Heart left ventricle (tissue), 16 donors: ENCODE measurements around the gene PRKCA. TPM values are rescaled to one million over a fixed set of nuclear protein-coding genes. Genes with fewer than 3 reads are reported as not detected.

ENCODE experiments used
- ATAC-seq, 4 donors: fragments of 200-7000 bp; cut with Tn5 transposase; one replicate each; pipeline ENCODE4 v1.9.1; 2020 to 2022; ENCODE audit warnings: moderate library complexity in 4 of 4, mild to moderate bottlenecking in 3 of 4, moderate number of reproducible peaks in 1 of 4
- DNase-seq, 5 donors: peaks; one replicate each; pipeline ENCODE4 v3.0.0-alpha.2; 2020
- H3K27ac ChIP-seq, 12 donors: fragments of 200-600 bp; sonication (generic) in 4 of 12; one replicate each; pipeline versions ENCODE4 v1.5.0 to v1.8.0; 2016 to 2022; ENCODE audit warnings: mild to moderate bottlenecking in 2 of 12
- H3K27me3 ChIP-seq, 9 donors: fragments of 200-600 bp; sonication (generic) in 2 of 9; one replicate each; pipeline versions ENCODE4 v1.5.1 to v1.8.0; 2016 to 2022; ENCODE audit warnings: mild to moderate bottlenecking in 3 of 9
- H3K36me3 ChIP-seq, 9 donors: fragments of 200-600 bp; sonication (generic) in 2 of 9; one replicate each; pipeline versions ENCODE4 v1.5.0 to v1.8.0; 2018 to 2022; ENCODE audit warnings: mild to moderate bottlenecking in 2 of 9
- H3K4me1 ChIP-seq, 12 donors: fragments of 200-600 bp; sonication (generic) in 4 of 12; one replicate each; pipeline versions ENCODE4 v1.5.0 to v1.8.0; 2016 to 2022; ENCODE audit warnings: mild to moderate bottlenecking in 3 of 12
- H3K4me3 ChIP-seq, 12 donors: fragments of 200-600 bp; sonication (generic) in 4 of 12; one replicate each; pipeline versions ENCODE4 v1.5.0 to v1.8.0; 2017 to 2022; ENCODE audit warnings: mild to moderate bottlenecking in 9 of 12, moderate library complexity in 4 of 12
- H3K9me3 ChIP-seq, 12 donors: fragments of 200-600 bp; sonication (generic) in 4 of 12; one replicate each; pipeline versions ENCODE4 v1.5.0 to v1.8.0; 2016 to 2022; ENCODE audit warnings: mild to moderate bottlenecking in 1 of 12
- POLR2A ChIP-seq, 2 donors: fragments of 450-650 bp; IDR thresholded peaks; one replicate each; pipeline ENCODE4 v1.6.1; 2017; ENCODE audit warnings: antibody characterized with exemption in 2 of 2, mild to moderate bottlenecking in 2 of 2, moderate library complexity in 2 of 2
- WGBS, 4 donors: extraction: QIAGEN DNeasy Blood & Tissue Kit in 2 of 4; methylation state at CpG; one replicate each; pipeline versions ENCODE4 v1.1.5 to v1.1.7; 2013 to 2018; 5-methylcytosine and 5-hydroxymethylcytosine counted together
- intact Hi-C, 10 donors: fragments of 100-400 bp; cut with DNase I; formaldehyde crosslinking; loops; one replicate each; pipeline versions ENCODE4 v1.11.1 to v1.14.2; 2022
- polyA plus RNA-seq, 2 donors: library from polyadenylated mRNA; stranded (reverse); fragments of 200-250 nt; gene quantifications; one replicate each; pipeline ENCODE4 v1.2.3, GENCODE V29; 2013
- total RNA-seq, 9 donors: library from RNA; depleted of rRNA in 2 of 9; stranded (reverse); fragments of >200 nt in 2 of 9; fragmentation: NEBNext Ultra II Directional in 3 of 9; extraction: Animal tissue kit (Norgen Biotek cat#: 25700) in 3 of 9; gene quantifications; one replicate each; pipeline versions ENCODE4 v1.1.0 to v1.2.4, GENCODE V29; 2016 to 2023
- TF ChIP-seq, protein P1 (sequence below), 12 donors: fragments of 200-600 bp; sonication (generic) in 4 of 12; IDR thresholded peaks; one replicate each; pipeline versions ENCODE4 v1.5.0 to v1.8.0; 2018 to 2022; ENCODE audit warnings: antibody characterized with exemption in 12 of 12, mild to moderate bottlenecking in 5 of 12
- donor health status: ischemic (EF 13 %, LVEDD 7.1; RV severe dilation, severe dysfunction).
- donor health status: healthy with polysubstance abuse.
- donor health status: DM: no; HTN: yes; CAD: no.
- donor health status: DM: no; HTN: no; CAD: no.
- donor health status: ischemic (EF 25% LVEDD 6.9; RV normal size, moderate dysfunction).
- donor health status: ischemic (EF 25% LVEDD 5.7; RV mildly dilated, moderate dysfunction).
- donor health status: healthy.
- donor health status: DM: yes; HTN: yes; CAD: no.
- donor health status: ischemic (EF 35%, LVEDD 5.7; RV mildly dilated, moderate dysfunction).
- donor health status: nonischemic (EF 11% LVEDD 7.7; RV severe dilation, severe dysfunction).
- donor health status: DM: yes; HTN: yes; CAD: no.
- donor health status: PGD.
- donor health status: ischemic (EF 29% LVEDD 5.4; RV normal size, mild dysfunction).
- donor health status: nonischemic (EF 23%, LVEDD 6.1; RV moderate dilation, normal function).

The PRKCA gene
- total and polyA plus RNA-seq, 11 donors: 3.4 to 26.8 (median 11.4) TPM

DNA sequence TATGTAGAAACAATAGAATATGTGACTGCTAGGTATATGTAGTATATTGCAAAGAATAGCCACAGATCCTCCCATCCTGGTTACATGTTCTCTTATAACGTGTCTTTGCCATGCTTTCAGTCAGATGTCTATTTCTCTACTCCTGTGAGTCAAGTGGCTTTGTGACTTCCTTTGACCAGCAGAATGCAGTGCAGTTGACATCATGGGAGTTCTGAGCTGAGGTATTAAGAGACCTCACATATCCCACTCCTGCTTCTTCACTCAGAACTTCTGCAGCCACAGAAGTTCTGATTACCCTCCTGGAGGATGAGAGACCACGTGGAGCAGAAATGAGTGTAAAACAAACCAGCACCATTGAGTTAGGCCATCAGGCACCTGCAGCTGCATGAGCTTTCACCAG is 222.5 kb downstream of the PRKCA start:
- DNase-seq (no peak), ATAC-seq (no peak)
- Histone ChIP-seq H3K4me3 (no peak overlapping the region), H3K4me1 (peaks cover 0 to 26% (median 3%) of the 10 kb centered on the region in 12 donors), H3K9me3 (peaks cover 0 to 9% (median 0%) of the 10 kb centered on the region in 12 donors), H3K27me3 (no peaks in the 10 kb centered on the region), H3K36me3 (no peaks in the 10 kb centered on the region), H3K27ac (peak overlapping the region in 1 of 12 donors; percentile 65)
- TF ChIP-seq, protein P1, sequence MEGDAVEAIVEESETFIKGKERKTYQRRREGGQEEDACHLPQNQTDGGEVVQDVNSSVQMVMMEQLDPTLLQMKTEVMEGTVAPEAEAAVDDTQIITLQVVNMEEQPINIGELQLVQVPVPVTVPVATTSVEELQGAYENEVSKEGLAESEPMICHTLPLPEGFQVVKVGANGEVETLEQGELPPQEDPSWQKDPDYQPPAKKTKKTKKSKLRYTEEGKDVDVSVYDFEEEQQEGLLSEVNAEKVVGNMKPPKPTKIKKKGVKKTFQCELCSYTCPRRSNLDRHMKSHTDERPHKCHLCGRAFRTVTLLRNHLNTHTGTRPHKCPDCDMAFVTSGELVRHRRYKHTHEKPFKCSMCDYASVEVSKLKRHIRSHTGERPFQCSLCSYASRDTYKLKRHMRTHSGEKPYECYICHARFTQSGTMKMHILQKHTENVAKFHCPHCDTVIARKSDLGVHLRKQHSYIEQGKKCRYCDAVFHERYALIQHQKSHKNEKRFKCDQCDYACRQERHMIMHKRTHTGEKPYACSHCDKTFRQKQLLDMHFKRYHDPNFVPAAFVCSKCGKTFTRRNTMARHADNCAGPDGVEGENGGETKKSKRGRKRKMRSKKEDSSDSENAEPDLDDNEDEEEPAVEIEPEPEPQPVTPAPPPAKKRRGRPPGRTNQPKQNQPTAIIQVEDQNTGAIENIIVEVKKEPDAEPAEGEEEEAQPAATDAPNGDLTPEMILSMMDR (IDR thresholded peaks at IDR 0.05): no peak
- no peak for TF ChIP-seq POLR2A (IDR thresholded peaks at IDR 0.05)
- intact Hi-C loops: loop anchor here in 1 of 10 donors (5.0 kb wide), 1 partner anchor 223 kb away; the partner anchor contains the start of gene PRKCA
- 85 to 90% (median 88%) methylated on average over 2 of the region's 2 CpGs for WGBS, 4 donors

DNA sequence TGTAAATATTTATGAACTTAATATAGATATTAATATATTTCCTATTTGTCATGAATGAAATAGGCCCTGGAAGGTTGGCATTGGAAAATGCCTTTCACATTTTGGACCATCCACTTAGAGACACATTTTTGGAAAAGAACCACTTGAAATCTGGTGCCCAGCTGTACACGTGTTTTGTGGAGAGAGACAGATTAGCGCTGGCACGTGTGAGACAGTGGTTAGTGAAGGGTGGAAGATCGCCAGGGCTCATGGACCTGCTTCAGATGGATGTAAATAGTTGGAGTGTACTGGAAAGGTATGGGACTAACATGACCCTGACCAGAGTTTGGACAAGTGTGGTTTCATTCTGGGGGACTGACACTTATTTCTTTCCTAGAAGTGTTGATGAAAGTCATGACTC is 222.9 kb downstream of the PRKCA start:
- no peak for TF ChIP-seq POLR2A (IDR thresholded peaks at IDR 0.05)
- TF ChIP-seq, protein P1 (IDR thresholded peaks at IDR 0.05): no peak
- peaks cover 0 to 26% (median 3%) of the 10 kb centered on the region in 12 donors for H3K4me1 ChIP-seq
- H3K27ac ChIP-seq: peak overlapping the region in 1 of 12 donors; percentile 65
- no peaks in the 10 kb centered on the region for H3K36me3 ChIP-seq
- WGBS, 4 donors: 31 to 57% (median 53%) methylated on average over 4 of the region's 4 CpGs
- H3K27me3 ChIP-seq: no peaks in the 10 kb centered on the region
- DNase-seq (peak in 2 of 5 donors; percentile 22 to 54), ATAC-seq (peak; percentile 46 to 68 (median 54))
- intact Hi-C loops: loop anchor here in 1 of 10 donors (5.0 kb wide), 1 partner anchor 223 kb away; the partner anchor contains the start of gene PRKCA
- peaks cover 0 to 9% (median 0%) of the 10 kb centered on the region in 12 donors for H3K9me3 ChIP-seq
- no peak overlapping the region for H3K4me3 ChIP-seq

DNA sequence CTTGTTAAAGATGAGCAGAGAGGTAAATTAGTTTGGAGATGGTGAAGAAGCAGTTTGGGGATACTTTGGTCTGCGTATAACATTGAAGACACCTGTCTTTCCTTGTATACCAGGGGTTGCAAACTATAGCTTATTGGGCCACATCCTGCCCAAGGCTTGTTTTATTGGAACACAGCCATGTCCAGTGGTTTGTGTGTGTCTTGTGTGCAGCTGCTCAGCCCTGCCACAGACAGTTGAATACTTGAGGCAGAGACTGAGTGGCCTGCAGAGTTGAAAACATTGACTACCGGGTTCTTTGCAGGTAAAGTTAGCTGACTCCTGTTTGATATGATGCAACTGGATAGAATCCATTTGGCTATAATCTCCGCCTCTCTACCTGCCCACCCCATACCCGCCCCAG is 224.4 kb downstream of the PRKCA start:
- ATAC-seq (no peak), DNase-seq (no peak)

DNA sequence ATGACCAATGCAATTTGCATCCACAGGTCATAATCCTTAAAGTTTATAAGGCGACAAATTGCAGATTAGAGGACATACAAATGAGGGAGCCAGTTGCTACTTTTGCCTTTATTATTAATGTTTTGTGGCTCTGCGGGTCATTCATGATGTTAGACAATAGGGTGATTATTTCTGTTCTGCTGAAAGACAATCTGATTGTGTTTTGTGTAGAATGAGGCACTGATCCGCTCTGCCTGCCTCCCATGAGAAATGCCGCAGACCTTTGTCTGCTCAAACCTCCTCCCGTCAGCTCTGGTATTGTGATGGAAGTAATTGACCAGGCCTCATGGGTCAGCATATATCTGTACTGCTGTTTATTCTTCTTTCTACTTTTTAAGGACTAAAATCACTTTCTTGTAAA is 224.9 kb downstream of the PRKCA start:
- H3K27me3 ChIP-seq: no peaks in the 10 kb centered on the region
- DNase-seq (no peak), ATAC-seq (no peak)
- H3K4me1 ChIP-seq: peaks cover 0 to 26% (median 0%) of the 10 kb centered on the region in 12 donors
- no peaks in the 10 kb centered on the region for H3K36me3 ChIP-seq
- H3K27ac ChIP-seq: no peak overlapping the region
- WGBS, 4 donors: 83 to 96% (median 92%) methylated on average over 5 of the region's 5 CpGs
- TF ChIP-seq, protein P1 (IDR thresholded peaks at IDR 0.05): no peak
- no peak for TF ChIP-seq POLR2A (IDR thresholded peaks at IDR 0.05)
- no peak overlapping the region for H3K4me3 ChIP-seq
- intact Hi-C loops: loop anchor here in 1 of 10 donors (5.0 kb wide), 1 partner anchor 225 kb away; the partner anchor contains the start of gene PRKCA
- peaks cover 0 to 9% (median 0%) of the 10 kb centered on the region in 12 donors for H3K9me3 ChIP-seq

More for the DNA sequence above, 224.4 kb downstream of the PRKCA start:
- intact Hi-C loops: loop anchor here in 1 of 10 donors (5.0 kb wide), 1 partner anchor 225 kb away; the partner anchor contains the start of gene PRKCA
- 89 to 96% (median 95%) methylated on average over 4 of the region's 4 CpGs for WGBS, 4 donors
- Histone ChIP-seq H3K9me3 (peaks cover 0 to 9% (median 0%) of the 10 kb centered on the region in 12 donors), H3K4me1 (peaks cover 0 to 26% (median 0%) of the 10 kb centered on the region in 12 donors), H3K27me3 (no peaks in the 10 kb centered on the region), H3K4me3 (no peak overlapping the region), H3K27ac (no peak overlapping the region), H3K36me3 (no peaks in the 10 kb centered on the region)
- TF ChIP-seq POLR2A (IDR thresholded peaks at IDR 0.05): no peak
- TF ChIP-seq, protein P1 (IDR thresholded peaks at IDR 0.05): no peak
